Smooth muscle cell (in vitro differentiated cells): ENCODE results near the gene ZNF79. TPM values are rescaled to one million over a fixed set of nuclear protein-coding genes. Genes with fewer than 3 reads are reported as not detected.
A peak's percentile ranks its signal among the peaks of the same experiment; 100 is the strongest.

Source experiments
- DNase-seq: peaks from one replicate; lab custom pipeline; 2025; ENCODE audit not compliant: unreplicated experiment; lab: John Stamatoyannopoulos, UW
- H2AFZ ChIP-seq: fragments of 200-600 bp; sonication (generic); 2 replicates; pipeline ENCODE4 v1.6.0; 2016; ENCODE audit warnings: antibody characterized with exemption, low read depth, mild to moderate bottlenecking
- H3F3A ChIP-seq: fragments of 200-600 bp; sonication (generic); 2 replicates; pipeline ENCODE4 v1.6.0; 2017; ENCODE audit warnings: antibody characterized with exemption, low read depth
- H3K27ac ChIP-seq: fragments of 200-600 bp; sonication (generic); 2 replicates; pipeline ENCODE4 v1.5.1; 2016; ENCODE audit warnings: low read depth, mild to moderate bottlenecking
- H3K27me3 ChIP-seq: fragments of 200-600 bp; sonication (generic); 2 replicates; pipeline ENCODE4 v1.6.1; 2016; ENCODE audit warnings: low read depth, mild to moderate bottlenecking
- H3K36me3 ChIP-seq: fragments of 200-600 bp; sonication (generic); 2 replicates; pipeline ENCODE4 v1.5.1; 2016; ENCODE audit warnings: low read depth
- H3K4me1 ChIP-seq: fragments of 200-600 bp; sonication (generic); 2 replicates; pipeline ENCODE4 v1.5.1; 2016; ENCODE audit warnings: low read depth
- H3K4me2 ChIP-seq: fragments of 200-600 bp; sonication (generic); 2 replicates; pipeline ENCODE4 v1.6.0; 2016; ENCODE audit warnings: mild to moderate bottlenecking
- H3K4me3 ChIP-seq: fragments of 200-600 bp; sonication (generic); 2 replicates; pipeline ENCODE4 v1.5.1; 2016; ENCODE audit warnings: mild to moderate bottlenecking
- H3K79me2 ChIP-seq: fragments of 200-600 bp; sonication (generic); 2 replicates; pipeline ENCODE4 v1.6.0; 2016; ENCODE audit warnings: low read depth, mild to moderate bottlenecking
- H3K9ac ChIP-seq: fragments of 200-600 bp; sonication (generic); 2 replicates; pipeline ENCODE4 v1.6.0; 2016; ENCODE audit warnings: low read depth
- H3K9me3 ChIP-seq: fragments of 200-600 bp; sonication (generic); replicated peaks from 2 replicates; pipeline ENCODE4 v1.5.1; 2016; ENCODE audit warnings: low read depth
- H4K20me1 ChIP-seq: fragments of 200-600 bp; sonication (generic); 2 replicates; pipeline ENCODE4 v1.6.0; 2016; ENCODE audit warnings: low read depth
- WGBS: methylation state at CpG from one replicate; pipeline ENCODE4 v1.1.7; 2016; ENCODE audit warnings: low lambda C conversion rate; 5-methylcytosine and 5-hydroxymethylcytosine counted together
- polyA plus RNA-seq: library from polyadenylated mRNA; unstranded; fragments of >200 nt; fragmentation: Nextera tagmentation; extraction: Ambion mirVana; gene quantifications from 2 replicates; pipeline ENCODE4 v1.2.1, GENCODE V29; 2016
- total RNA-seq: library from RNA; depleted of rRNA; stranded (reverse); fragments of >200 nt; gene quantifications from 2 replicates; pipeline ENCODE4 v1.2.3, GENCODE V29; 2014
- TF ChIP-seq, protein P1 (sequence below): fragments of 200-600 bp; sonication (generic); IDR thresholded peaks from 2 replicates; pipeline ENCODE4 v1.5.1; 2017; ENCODE audit warnings: borderline replicate concordance, mild to moderate bottlenecking, antibody characterized with exemption; ENCODE audit not compliant: insufficient read depth, poor library complexity, severe bottlenecking

Gene ZNF79
- total and polyA plus RNA-seq, 2 experiments from 2014 or later: 4.3 to 6.6 TPM

DNA sequence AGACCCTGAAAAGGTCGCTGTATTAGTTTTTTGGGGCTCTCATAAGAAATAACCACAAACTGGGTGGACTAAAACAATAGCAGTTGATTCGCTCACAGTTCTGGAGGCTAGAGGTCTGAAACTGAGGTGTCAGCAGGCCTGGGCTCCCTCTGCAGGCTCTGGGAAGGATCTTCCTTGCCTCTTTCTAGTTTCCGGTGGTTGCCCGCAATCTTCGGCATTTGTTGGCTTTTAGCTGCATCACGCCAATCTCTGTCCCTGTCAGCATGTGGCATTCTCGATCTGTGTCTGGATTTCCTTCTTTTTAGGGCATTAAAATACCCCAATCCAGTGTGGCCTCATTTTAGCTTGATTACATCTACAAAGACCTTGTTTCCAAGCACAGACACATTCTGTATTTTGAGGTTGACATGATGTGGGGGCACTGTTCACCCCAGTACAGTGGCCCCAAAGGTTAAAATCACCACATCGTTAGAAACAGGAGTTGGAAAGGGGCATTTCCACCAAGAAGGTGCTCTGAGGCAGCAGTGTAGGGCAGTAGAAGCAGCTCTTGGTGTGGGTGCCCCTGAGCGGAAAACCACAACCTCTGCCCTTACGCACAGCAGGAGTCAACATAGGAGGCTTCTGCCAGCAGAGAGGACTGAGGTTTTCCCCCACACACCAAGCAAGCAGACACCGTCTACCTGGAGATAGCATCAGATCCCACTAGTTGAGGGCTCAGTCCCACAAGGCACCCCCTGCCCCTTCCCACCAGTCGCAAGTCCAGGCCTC, 13.5 kb downstream of the ZNF79 start:
- Histone ChIP-seq H3K36me3 (peaks cover 24% of the 10 kb centered on the region), H3K9ac (no peak overlapping the region)
- TF ChIP-seq, protein P1, sequence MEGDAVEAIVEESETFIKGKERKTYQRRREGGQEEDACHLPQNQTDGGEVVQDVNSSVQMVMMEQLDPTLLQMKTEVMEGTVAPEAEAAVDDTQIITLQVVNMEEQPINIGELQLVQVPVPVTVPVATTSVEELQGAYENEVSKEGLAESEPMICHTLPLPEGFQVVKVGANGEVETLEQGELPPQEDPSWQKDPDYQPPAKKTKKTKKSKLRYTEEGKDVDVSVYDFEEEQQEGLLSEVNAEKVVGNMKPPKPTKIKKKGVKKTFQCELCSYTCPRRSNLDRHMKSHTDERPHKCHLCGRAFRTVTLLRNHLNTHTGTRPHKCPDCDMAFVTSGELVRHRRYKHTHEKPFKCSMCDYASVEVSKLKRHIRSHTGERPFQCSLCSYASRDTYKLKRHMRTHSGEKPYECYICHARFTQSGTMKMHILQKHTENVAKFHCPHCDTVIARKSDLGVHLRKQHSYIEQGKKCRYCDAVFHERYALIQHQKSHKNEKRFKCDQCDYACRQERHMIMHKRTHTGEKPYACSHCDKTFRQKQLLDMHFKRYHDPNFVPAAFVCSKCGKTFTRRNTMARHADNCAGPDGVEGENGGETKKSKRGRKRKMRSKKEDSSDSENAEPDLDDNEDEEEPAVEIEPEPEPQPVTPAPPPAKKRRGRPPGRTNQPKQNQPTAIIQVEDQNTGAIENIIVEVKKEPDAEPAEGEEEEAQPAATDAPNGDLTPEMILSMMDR: no peak

DNA sequence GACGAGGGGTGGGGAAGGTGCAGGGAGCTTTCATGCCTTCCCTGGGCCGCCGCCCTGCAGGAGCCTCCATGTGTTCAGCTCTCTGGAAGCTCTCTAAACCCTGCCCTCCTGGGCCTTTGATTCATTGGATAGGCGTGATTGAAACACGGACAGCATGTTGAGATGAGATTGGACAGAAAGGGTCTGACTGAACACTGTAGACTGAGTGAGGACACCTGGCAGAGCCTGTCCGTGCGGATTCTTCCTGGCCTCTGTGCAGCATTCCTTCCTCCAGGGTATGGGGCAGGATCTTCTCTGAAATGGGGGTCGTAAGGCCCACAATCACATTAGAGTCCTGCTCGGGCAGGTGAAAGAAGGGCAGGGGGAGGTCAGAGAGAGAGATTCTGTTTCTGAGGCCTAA, 14.2 kb downstream of the ZNF79 start:
- DNase-seq: no peak
- Histone ChIP-seq H3K9me3 (no peaks in the 10 kb centered on the region), H3K4me3 (no peak overlapping the region), H3K79me2 (no peaks in the 10 kb centered on the region), H3K27ac (no peak overlapping the region), H3K9ac (no peak overlapping the region), H4K20me1 (peaks cover 5% of the 10 kb centered on the region), H3K4me1 (no peaks in the 10 kb centered on the region), H3K27me3 (no peaks in the 10 kb centered on the region), H3K36me3 (peaks cover 21% of the 10 kb centered on the region), H3K4me2 (no peak overlapping the region), H3F3A (no peaks in the 10 kb centered on the region), H2AFZ (no peak overlapping the region)
- TF ChIP-seq, protein P1: peak; percentile 15
- 82% methylated on average over 9 of the region's 9 CpGs for WGBS

More for the DNA sequence above, 13.5 kb downstream of the ZNF79 start:
- H3K79me2 ChIP-seq: peaks cover 5% of the 10 kb centered on the region
- no peak overlapping the region for H3K4me3 ChIP-seq
- no peak overlapping the region for H3K27ac ChIP-seq
- H3K4me1 ChIP-seq: no peaks in the 10 kb centered on the region
- no peak for DNase-seq
- H3K27me3 ChIP-seq: no peaks in the 10 kb centered on the region
- 89% methylated on average over 12 of the region's 12 CpGs for WGBS
- no peak overlapping the region for H3K4me2 ChIP-seq
- no peaks in the 10 kb centered on the region for H3K9me3 ChIP-seq
- H4K20me1 ChIP-seq: peaks cover 12% of the 10 kb centered on the region
- H3F3A ChIP-seq: no peaks in the 10 kb centered on the region
- no peak overlapping the region for H2AFZ ChIP-seq

DNA sequence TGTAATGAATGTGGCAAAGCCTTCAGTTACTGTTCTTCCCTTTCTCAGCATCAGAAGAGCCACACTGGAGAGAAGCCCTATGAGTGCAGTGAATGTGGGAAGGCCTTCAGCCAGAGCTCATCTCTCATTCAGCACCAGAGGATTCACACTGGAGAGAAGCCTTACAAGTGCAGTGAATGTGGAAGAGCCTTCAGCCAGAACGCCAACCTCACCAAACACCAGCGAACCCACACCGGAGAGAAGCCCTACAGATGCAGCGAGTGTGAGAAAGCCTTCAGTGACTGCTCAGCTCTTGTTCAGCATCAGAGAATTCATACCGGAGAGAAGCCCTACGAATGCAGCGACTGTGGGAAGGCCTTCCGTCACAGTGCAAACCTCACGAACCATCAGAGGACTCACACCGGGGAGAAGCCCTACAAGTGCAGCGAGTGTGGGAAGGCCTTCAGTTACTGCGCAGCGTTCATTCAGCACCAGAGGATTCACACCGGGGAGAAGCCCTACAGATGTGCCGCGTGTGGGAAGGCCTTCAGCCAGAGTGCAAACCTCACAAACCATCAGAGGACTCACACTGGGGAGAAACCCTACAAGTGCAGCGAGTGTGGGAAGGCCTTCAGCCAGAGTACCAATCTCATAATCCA, 20.2 kb downstream of the ZNF79 start:
- TF ChIP-seq, protein P1: no peak
- H3K27ac ChIP-seq: peak overlapping the region; percentile 89
- WGBS: 95% methylated on average over 17 of the region's 17 CpGs

More for the DNA sequence above, 20.2 kb downstream of the ZNF79 start:
- H3K4me2 ChIP-seq: no peak overlapping the region
- no peak overlapping the region for H2AFZ ChIP-seq
- no peak overlapping the region for H3K9ac ChIP-seq
- peaks cover 4% of the 10 kb centered on the region for H3K36me3 ChIP-seq
- H3K27me3 ChIP-seq: no peaks in the 10 kb centered on the region
- H3K9me3 ChIP-seq: no peaks in the 10 kb centered on the region
- no peak for DNase-seq
- peaks cover 51% of the 10 kb centered on the region for H3F3A ChIP-seq
- H3K4me3 ChIP-seq: no peak overlapping the region
- H4K20me1 ChIP-seq: peaks cover 48% of the 10 kb centered on the region
- peaks cover 14% of the 10 kb centered on the region for H3K79me2 ChIP-seq
- H3K4me1 ChIP-seq: peaks cover 7% of the 10 kb centered on the region
